GM21390 (cell line): ENCODE measurements around the gene CEP20.

Experiments
- ATAC-seq: cut with Tn5 transposase; IDR thresholded peaks from one replicate; pipeline ENCODE4 v1.9.1; 2021; ENCODE audit not compliant: unreplicated experiment

CEP20 gene

GRCh38 chr16:15834502-15834901 lies 53.9 kb downstream of the CEP20 start:
- no peak for ATAC-seq

- no peak for ATAC-seq
These were observed 54.9 kb downstream of the CEP20 start for GRCh38 chr16:15833541-15833940.

GRCh38 chr16:15832241-15832640 lies 56.2 kb downstream of the CEP20 start:
- ATAC-seq = no peak

- ATAC-seq = no peak
These were observed 57.5 kb downstream of the CEP20 start for GRCh38 chr16:15830832-15831451.

- ATAC-seq = no peak
These were observed 58.9 kb downstream of the CEP20 start for GRCh38 chr16:15829460-15829859.

- no peak for ATAC-seq
These were observed 60.6 kb downstream of the CEP20 start for GRCh38 chr16:15827709-15828343.

- no peak for ATAC-seq
These were observed 61.1 kb downstream of the CEP20 start for GRCh38 chr16:15827299-15827698.

GRCh38 chr16:15825750-15826305 lies 62.6 kb downstream of the CEP20 start:
- no peak for ATAC-seq

GRCh38 chr16:15822957-15823356 lies 65.4 kb downstream of the CEP20 start:
- ATAC-seq = no peak

- ATAC-seq = no peak
These were observed 67.6 kb downstream of the CEP20 start for GRCh38 chr16:15820837-15821236.

GRCh38 chr16:15819046-15819445 lies 69.4 kb downstream of the CEP20 start:
- ATAC-seq = no peak

- ATAC-seq = no peak
These were observed 71.0 kb downstream of the CEP20 start for GRCh38 chr16:15817446-15817845.

GRCh38 chr16:15816228-15816627 lies 72.2 kb downstream of the CEP20 start:
- no peak for ATAC-seq
